T-helper 2 cell treated with Interferon-gamma antibody and Interleukin-4, amounts not matched to agents 5 μg/mL and 100 μg/mL, for 36 hours (primary cell): Measurements from ENCODE around the gene MST1.
A peak's percentile ranks its signal among the peaks of the same experiment; 100 is the strongest.

ENCODE experiments used
- DNase-seq: peaks from one replicate; pipeline ENCODE4 v3.0.0; 2021; ENCODE audit warnings: low spot score
- H3K27ac Mint-ChIP-seq: one replicate; pipeline ENCODE4 v1.8.0; 2021; ENCODE audit warnings: mild to moderate bottlenecking, mixed read lengths
- H3K27me3 Mint-ChIP-seq: one replicate; pipeline ENCODE4 v1.8.0; 2021; ENCODE audit warnings: low read depth, mixed read lengths
- H3K36me3 Mint-ChIP-seq: one replicate; pipeline ENCODE4 v1.8.0; 2021; ENCODE audit warnings: low read depth, mixed read lengths
- H3K4me1 Mint-ChIP-seq: one replicate; pipeline ENCODE4 v1.8.0; 2021; ENCODE audit warnings: low read depth, mixed read lengths
- H3K4me3 Mint-ChIP-seq: one replicate; pipeline ENCODE4 v1.8.0; 2022; ENCODE audit warnings: mild to moderate bottlenecking, moderate library complexity, mixed read lengths
- H3K9me3 Mint-ChIP-seq: one replicate; pipeline ENCODE4 v1.8.0; 2021; ENCODE audit warnings: mixed read lengths

Gene MST1

DNA sequence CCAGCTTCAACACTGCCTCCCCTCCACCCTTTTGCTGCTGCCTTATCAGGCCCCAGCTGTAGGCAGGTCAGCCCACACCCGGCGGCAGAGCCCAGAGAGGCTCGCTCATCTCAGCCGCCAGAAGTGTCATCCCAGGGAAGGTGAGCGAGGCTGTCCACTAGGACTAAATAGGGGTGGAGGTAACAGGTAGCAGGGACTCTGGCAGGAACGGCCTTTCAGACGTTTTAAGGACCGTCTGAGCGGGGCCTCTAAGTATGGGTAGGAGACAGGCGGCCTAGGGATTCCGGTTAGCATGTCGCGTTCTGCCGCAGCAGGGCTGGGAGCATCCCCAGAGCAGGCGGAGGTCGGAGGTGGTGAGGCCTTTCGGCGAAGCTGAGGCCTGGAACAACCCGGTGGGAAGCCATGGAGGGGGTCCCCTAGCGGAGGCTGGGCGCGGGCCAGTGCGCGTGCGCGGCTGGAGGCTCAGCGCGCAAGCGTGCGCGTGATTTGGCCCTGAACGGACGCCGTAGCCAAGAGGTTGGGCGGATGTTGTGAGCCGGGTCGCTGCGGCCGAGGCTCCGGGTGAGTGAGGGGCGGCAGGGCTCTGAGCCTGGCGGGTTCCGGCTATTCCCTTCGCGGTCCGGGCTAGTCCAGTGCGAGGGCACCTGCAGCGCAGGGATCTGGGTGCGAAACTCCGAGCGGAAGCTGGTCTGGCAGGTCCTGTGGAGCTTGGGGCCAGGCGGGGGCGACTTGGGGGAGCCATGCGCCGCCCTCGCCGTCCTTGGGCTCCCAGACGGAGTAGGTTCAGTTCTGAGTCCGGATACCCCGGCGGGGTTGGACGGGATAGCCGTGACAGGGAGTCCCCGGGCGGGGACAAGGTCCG is at the start of gene MST1, which contains the start of gene RNF123:
TSS of gene MST1 (minus strand) at position 429 of the 862 bp plus-strand sequence. CDS start 783 bp downstream, outside the sequence.
TSS of gene RNF123 (plus strand) at position 512 of the 862 bp plus-strand sequence. CDS start 1,609 bp downstream, outside the sequence.
- DNase-seq = peak; percentile 92
- Mint-ChIP-seq H3K4me1 (peaks cover 17% of the 10 kb centered on the region), H3K36me3 (peaks cover 5% of the 10 kb centered on the region)

DNA sequence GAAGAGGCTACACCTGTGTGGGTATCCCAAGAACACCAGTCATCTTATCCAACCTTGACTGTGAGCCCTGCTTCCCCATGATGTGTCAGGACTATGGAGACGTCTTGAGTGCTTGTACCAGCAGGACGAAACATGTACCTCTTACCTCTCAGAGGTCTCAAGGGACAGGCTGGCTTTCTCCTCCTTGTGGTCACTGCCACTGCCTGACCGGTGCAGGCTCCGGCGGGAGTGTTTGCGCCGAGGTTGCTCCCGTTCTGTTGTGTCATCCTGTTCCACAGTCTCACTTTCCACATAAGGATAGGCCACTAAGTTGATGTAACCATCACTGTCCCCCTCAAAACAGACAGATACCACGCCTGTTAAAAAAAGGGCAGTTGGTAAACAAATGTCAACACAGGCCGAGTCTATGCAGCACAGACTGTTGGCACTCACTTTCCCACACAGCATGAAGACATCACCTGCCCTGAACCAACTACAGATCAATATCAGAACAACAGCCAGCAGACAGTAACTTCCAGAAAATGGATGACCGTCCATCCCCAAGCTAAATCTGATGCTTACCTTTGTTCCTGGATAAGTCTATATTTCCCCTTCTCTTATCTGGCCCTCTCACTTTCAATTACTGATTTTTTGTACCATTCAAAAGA is 48.9 kb upstream of the MST1 start:
- Mint-ChIP-seq H3K27ac (peak overlapping the region; percentile 53), H3K27me3 (no peaks in the 10 kb centered on the region), H3K9me3 (no peaks in the 10 kb centered on the region), H3K36me3 (peaks cover 23% of the 10 kb centered on the region), H3K4me1 (peaks cover 3% of the 10 kb centered on the region), H3K4me3 (no peak overlapping the region)
- no peak for DNase-seq

More for the DNA sequence above, at the start of gene MST1, which contains the start of gene RNF123:
- no peaks in the 10 kb centered on the region for H3K9me3 Mint-ChIP-seq
- peak within 1 kb of the TSS; percentile 89 for H3K27ac Mint-ChIP-seq
- no peaks in the 10 kb centered on the region for H3K27me3 Mint-ChIP-seq
- peak within 1 kb of the TSS; percentile 98 for H3K4me3 Mint-ChIP-seq

DNA sequence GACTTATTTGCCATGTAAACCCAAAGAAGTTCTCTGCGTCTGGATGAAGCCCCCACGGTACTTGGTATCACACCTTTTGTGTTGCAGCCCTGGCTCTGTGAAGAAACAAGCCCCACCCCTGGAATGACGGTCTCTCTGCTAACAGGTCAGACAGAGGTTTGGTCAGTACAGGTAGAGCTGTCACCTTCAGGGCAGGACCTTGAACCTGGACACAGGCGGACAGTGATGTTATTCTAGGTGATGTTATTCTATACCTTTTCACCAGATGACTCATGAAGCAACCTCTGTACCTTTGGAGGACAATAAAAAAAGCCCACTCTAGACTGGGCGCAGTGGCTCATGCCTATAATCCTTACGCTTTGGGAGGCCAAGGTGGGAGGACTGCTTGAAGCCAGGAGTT is 45.5 kb upstream of the MST1 start:
- Mint-ChIP-seq H3K27me3 (no peaks in the 10 kb centered on the region), H3K9me3 (no peaks in the 10 kb centered on the region), H3K4me1 (peaks cover 3% of the 10 kb centered on the region), H3K36me3 (peaks cover 37% of the 10 kb centered on the region), H3K4me3 (no peak overlapping the region), H3K27ac (no peak overlapping the region)
- DNase-seq = no peak

DNA sequence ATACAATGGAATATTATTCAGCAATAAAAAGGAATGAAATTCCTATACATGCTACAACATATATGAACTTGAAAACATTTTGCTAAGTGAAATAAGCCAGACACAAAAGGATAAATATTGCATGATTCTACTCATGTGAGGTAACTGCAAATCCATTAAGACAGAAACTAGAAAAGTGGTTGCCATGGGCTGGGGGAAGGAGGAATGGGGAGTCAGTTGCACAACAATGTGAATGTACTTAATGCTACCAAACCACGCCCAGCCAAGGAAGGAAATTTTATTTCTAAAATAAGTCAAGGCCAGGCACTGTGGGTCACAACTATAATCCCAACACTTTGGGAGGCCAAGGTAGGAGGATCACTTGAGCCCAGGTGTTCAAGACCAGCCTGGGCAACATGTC is 44.3 kb upstream of the MST1 start:
- peaks cover 36% of the 10 kb centered on the region for H3K36me3 Mint-ChIP-seq
- H3K9me3 Mint-ChIP-seq = no peaks in the 10 kb centered on the region
- DNase-seq = no peak
- peaks cover under 1% of the 10 kb centered on the region for H3K4me1 Mint-ChIP-seq
- H3K4me3 Mint-ChIP-seq = no peak overlapping the region
- no peaks in the 10 kb centered on the region for H3K27me3 Mint-ChIP-seq
- no peak overlapping the region for H3K27ac Mint-ChIP-seq

DNA sequence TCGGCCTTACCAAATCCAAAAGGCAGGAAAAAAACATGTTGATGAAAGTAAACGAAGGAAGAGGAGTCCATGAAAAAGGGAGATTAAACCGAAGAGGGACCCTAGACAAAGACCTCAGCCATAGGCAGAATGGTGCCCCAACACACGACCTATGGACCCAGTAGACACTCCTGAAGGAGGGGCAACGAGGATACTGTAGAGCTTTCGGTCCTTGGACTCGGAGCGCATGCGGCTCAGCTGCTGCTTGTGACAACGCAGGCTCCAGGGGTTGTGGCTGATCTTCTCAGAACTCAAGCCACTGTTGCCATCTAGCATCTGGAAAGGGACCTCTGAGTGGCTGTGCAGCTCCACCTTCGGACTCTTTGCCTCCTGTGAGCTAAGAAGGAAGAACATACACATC is 43.3 kb upstream of the MST1 start:
- no peak for DNase-seq
- Mint-ChIP-seq H3K4me1 (no peaks in the 10 kb centered on the region), H3K36me3 (peaks cover 32% of the 10 kb centered on the region), H3K4me3 (no peak overlapping the region), H3K9me3 (no peaks in the 10 kb centered on the region), H3K27ac (no peak overlapping the region), H3K27me3 (no peaks in the 10 kb centered on the region)

DNA sequence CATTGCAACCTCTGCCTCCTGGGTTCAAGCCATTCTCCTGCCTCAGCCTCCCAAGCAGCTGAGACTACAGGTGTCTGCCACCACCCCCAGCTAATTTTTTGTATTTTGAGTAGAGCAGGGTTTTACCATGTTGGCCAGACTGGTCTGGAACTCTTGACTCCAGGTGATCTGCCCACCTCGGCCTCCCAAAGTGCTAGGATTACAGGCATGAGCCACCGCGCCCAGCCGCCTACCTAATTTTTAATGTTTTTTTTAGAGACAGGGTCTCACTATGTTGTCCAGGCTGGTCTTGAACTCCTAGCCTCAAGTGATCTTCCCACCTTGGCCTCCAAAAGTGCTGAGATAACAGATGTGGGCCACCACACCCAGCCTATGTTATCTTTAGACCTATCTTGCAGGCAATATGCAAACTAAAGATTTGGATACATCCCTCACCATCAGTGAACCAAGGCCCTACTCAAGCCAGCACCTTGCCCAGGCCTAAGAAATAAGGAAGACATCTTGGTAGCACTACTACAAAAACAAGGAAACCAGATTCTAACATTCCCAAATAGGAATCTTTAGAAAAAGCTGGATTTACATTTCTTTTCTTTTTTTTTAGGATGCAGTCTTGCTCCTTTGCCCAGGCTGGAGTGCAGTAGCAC is 40.8 kb upstream of the MST1 start:
- H3K36me3 Mint-ChIP-seq = peaks cover 20% of the 10 kb centered on the region
- no peaks in the 10 kb centered on the region for H3K9me3 Mint-ChIP-seq
- no peaks in the 10 kb centered on the region for H3K4me1 Mint-ChIP-seq
- no peak overlapping the region for H3K27ac Mint-ChIP-seq
- DNase-seq = no peak
- H3K27me3 Mint-ChIP-seq = no peaks in the 10 kb centered on the region
- no peak overlapping the region for H3K4me3 Mint-ChIP-seq

DNA sequence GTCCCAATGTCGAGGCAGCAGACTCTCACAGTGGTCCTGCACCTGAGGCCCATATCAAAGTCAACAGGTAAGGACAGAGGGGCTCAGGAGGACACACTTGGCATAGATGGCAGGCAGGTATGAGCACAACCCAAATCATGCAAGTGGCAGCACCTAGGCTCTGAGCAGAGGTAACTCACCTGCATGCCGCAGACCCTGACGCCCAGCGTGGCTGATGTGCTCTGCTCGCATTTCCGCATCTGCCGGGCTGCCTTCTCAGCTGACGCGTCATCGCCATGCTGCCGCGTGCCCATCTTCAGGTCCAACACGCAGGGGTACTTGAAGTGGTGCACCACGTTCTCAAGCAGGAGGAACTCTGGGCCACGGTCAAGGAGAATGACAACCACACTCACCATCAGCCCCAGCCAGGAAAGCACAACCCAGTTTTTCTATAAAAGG is 38.7 kb upstream of the MST1 start:
- no peak overlapping the region for H3K4me3 Mint-ChIP-seq
- peaks cover 23% of the 10 kb centered on the region for H3K36me3 Mint-ChIP-seq
- H3K27ac Mint-ChIP-seq = no peak overlapping the region
- H3K9me3 Mint-ChIP-seq = no peaks in the 10 kb centered on the region
- DNase-seq = no peak
- H3K27me3 Mint-ChIP-seq = no peaks in the 10 kb centered on the region
- peaks cover 8% of the 10 kb centered on the region for H3K4me1 Mint-ChIP-seq

DNA sequence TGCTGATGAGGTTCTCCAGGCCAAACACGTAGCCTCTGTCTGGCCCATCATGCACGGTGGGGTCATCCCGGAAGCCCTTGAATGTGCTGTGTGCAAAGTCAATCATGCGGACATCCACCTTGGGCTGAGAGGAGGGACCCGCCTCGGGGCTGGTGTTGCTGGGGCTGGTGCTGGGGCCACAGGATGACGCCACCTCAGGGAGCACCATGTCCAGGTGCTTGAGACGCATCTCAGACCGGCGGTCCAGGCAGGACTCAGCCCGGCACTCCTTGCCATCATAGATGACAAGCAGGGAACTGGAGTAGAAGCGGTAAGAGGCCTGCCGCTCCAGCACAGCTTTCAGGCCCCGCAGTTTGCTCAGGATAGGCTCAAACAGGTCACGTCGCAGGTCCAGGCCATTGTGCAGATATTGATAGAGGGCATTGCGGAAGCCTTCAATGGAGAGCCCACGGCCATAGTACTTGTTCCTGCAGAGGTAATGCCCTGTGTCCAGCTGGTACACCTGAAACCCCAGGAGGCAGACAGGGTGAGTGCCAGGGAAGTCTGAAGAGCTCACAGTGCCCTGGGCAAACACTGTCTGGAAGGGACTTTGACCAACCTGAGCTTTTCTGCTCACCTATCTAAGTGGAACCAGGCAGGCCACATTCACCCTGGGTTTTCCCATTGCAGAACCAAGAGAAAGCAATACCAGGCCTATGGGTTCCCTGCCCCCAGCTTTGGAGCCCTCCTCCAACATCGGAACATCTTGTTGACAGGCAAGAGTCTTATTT is 38.1 kb upstream of the MST1 start:
- H3K27ac Mint-ChIP-seq = no peak overlapping the region
- no peaks in the 10 kb centered on the region for H3K9me3 Mint-ChIP-seq
- H3K27me3 Mint-ChIP-seq = no peaks in the 10 kb centered on the region
- DNase-seq = no peak
- peaks cover 24% of the 10 kb centered on the region for H3K36me3 Mint-ChIP-seq
- peaks cover 13% of the 10 kb centered on the region for H3K4me1 Mint-ChIP-seq
- no peak overlapping the region for H3K4me3 Mint-ChIP-seq

DNA sequence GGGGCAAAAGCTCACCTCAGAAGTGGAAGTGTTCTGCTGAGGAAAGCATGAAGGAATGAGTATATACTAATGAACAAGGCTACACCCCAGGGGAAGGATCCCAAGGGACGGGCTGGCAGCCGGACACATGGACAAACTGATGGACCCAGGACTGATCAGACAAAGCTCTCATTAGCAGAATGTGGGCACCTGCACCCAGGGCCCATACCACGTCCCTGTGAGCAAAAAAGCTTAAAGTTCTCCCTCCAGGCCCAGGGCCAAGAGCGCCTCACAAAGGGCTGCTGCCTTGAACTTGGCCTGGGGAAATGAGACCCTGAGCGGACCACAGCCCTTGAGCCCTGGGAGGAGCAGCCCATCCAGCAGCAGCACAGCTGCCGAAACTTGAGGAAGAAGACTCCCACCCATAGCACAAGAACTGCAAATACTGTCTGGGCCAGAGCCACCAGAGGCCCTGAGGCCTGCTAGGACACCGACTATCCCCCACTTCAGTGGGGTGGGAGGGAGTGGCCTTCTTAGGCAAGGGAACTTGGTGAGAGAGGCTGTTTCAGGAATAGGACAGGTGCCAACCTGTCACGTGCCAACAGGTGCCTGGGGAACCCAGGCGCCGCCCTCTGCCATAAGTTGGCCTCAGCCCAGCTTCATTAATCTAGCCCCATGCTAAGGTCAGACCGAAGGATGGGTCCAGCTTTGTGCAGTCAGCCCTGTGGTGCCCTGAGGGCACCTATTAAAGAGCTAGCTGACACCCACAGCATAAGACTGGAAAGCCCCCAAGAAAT is 36.8 kb upstream of the MST1 start:
- peaks cover 17% of the 10 kb centered on the region for H3K4me1 Mint-ChIP-seq
- H3K36me3 Mint-ChIP-seq = peaks cover 28% of the 10 kb centered on the region
- H3K4me3 Mint-ChIP-seq = no peak overlapping the region

DNA sequence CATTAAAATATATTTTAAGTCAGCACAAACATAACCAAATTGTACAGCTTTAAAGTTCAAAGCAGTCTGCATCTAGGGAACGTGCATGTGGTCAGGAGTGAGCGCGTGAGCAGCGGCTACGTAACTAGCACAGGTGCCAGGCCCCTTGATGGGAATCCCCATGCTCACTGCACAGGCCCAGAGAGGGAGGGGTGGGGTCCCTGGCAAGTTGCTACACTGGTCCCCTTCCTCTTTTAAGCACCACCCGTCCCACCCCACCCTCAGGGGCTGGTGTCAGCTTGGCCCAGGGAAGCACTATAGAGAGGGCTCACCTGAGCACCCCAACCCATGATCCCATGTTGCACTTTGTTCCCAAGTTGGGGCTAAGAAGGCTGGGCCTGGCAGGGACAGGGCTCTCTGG is 35.3 kb upstream of the MST1 start:
- H3K4me1 Mint-ChIP-seq = peaks cover 22% of the 10 kb centered on the region
- H3K27ac Mint-ChIP-seq = peak overlapping the region; percentile 98
- DNase-seq = no peak
- peaks cover 30% of the 10 kb centered on the region for H3K36me3 Mint-ChIP-seq
- peak overlapping the region; percentile 98 for H3K4me3 Mint-ChIP-seq
- H3K27me3 Mint-ChIP-seq = no peaks in the 10 kb centered on the region
- H3K9me3 Mint-ChIP-seq = no peaks in the 10 kb centered on the region

More for the DNA sequence above, 36.8 kb upstream of the MST1 start:
- Mint-ChIP-seq H3K9me3 (no peaks in the 10 kb centered on the region), H3K27me3 (no peaks in the 10 kb centered on the region), H3K27ac (peak overlapping the region; percentile 38)
- DNase-seq = no peak

DNA sequence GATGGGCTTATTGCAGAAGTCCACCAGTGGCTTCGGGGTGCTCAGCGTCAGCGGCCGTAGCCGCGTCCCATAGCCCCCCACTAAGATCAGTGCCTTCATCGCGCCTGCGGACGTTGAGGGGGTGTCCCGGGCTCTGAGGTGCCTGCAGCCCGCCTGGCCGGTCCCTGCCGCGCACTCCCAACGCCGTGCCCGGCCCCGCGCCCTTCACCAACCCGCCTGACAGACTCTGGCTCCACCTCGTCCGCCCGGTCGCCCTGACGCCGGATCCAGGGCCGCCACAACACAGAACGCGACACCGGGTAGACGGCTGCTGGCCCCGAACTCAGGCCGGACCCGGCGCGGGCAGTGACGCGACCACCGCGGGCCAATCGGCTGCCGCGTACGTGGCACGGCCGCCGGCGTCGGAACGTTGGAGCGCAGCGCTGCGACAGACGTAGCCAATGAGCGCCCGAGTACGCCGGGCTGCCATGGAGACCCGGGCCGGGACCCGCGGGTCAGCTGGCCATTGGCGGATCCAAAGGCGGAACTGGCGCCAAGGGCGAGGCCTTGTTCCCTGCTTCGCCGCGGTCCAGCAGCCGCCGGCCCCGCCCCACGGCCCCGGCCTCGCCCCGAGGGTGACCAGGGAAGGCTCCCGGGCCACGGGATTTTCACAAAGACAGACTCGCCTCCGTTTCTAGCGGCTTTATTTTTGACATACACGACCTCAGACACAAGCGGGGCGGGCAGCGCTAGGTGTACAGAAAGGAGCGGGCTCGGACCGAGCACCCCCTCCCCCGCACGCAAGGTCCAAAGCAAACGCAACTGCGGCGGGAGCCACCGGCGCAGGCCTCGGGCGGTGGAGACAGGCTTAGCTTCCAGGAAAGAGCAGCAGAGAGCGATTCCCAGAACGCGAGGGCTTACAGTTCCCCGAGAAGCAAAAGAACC is 34.6 kb upstream of the MST1 start, which contains the start of gene GMPPB:
TSS of gene GMPPB (minus strand) at position 324 of the 924 bp plus-strand sequence. CDS start at position 99, 225 bp downstream.
- peaks cover 27% of the 10 kb centered on the region for H3K4me1 Mint-ChIP-seq
- no peaks in the 10 kb centered on the region for H3K27me3 Mint-ChIP-seq
- peak within 1 kb of the TSS; percentile 98 for H3K27ac Mint-ChIP-seq
- peak; percentile 97 for DNase-seq
- H3K36me3 Mint-ChIP-seq = peaks cover 29% of the 10 kb centered on the region
- peak within 1 kb of the TSS; percentile 98 for H3K4me3 Mint-ChIP-seq
- H3K9me3 Mint-ChIP-seq = no peaks in the 10 kb centered on the region

DNA sequence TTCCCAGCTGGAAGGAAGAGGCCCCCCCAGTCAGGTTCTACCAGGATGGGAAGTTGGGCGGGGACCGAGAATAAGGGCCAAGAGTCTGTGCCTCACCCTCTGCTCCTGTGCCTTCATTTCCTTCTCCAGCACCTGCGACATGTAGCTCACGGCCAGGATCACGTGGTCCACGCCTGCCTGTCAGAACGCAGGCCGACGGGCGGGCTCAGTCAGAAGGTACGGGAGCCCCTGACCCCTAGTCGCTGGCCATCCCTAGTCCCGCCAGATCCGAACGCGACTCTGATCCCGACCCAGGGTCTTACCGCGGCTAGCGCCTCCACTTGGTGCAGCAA is 34.0 kb upstream of the MST1 start:
- peak; percentile 55 for DNase-seq
- H3K4me1 Mint-ChIP-seq = peaks cover 32% of the 10 kb centered on the region

More for the DNA sequence above, 34.0 kb upstream of the MST1 start:
- H3K27me3 Mint-ChIP-seq = no peaks in the 10 kb centered on the region
- H3K27ac Mint-ChIP-seq = peak overlapping the region; percentile 98
- H3K9me3 Mint-ChIP-seq = no peaks in the 10 kb centered on the region
- peak overlapping the region; percentile 98 for H3K4me3 Mint-ChIP-seq
- peaks cover 33% of the 10 kb centered on the region for H3K36me3 Mint-ChIP-seq
